DMS 273 treated with DMSO at 0.1 percent for 48 hours (cell line): ENCODE data around the gene ITPR1.
"Not testable (repeated sequence)": the region's sequence is repeated elsewhere in the genome, so short reads cannot be mapped to it uniquely, and the experiment has no call there.

ENCODE experiments used
- DNase-seq: peaks from one replicate; lab custom pipeline; 2025; lab: John Stamatoyannopoulos, UW

ITPR1 gene

DNA sequence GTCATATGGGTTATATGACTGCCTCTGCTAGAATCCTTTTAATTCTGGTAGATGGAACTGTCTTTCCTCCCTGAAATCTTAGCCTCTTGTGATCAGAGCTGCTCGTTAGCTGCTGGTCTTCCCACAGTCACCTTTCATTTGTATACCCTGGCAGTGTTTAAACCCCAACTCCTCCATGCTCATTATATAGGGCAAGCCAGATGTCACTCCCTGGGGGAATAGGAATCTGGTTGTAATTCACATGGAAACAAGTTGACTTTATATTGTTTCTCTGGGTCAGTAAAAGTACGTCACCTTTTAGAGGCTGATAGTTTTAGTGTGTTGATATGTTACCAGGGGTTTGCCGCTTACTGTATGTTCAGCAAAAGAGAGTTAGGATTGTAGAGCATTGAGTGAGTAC is 103.5 kb downstream of the ITPR1 start:
- DNase-seq, result no peak

DNA sequence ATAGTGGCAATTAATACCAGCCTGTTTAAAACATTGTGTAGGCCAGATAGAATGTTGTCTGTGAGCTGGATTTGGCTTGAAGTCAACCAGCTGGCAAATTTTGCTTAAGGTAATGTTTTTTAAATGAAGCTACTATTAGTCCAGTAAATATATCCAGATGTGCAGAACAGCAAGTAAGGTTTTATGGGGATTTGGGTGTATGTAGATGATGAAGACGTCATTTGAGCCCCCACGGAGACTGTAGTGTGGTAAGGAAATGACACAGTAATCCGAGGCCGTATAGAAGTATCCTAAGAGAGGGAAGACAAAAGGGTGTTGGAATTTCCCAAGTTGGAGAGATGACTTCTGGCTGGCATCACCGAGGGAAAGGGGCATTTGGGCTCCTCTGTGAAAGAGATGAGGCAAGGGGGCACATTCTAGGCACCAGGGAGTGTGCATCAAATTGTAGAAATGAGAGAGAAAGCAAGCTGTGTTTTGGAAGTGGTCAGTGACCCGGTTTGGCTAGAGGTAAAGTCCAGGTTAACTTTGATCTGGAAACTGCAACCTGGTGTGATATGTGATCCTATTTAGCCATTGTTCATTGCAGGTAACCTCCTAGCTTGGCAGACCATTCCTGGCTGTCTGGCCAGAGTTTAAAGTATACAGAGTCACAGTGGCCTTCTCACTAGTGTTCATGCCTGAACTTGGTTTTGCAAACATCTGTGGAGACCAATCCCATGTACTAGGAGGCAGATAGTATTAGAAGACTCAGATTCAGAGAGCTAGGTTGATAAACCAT is 104.2 kb downstream of the ITPR1 start:
- DNase-seq, result no peak

GRCh38 chr3:4598232-4598631 is 105.1 kb downstream of the ITPR1 start:
- DNase-seq, result not testable (repeated sequence)

DNA sequence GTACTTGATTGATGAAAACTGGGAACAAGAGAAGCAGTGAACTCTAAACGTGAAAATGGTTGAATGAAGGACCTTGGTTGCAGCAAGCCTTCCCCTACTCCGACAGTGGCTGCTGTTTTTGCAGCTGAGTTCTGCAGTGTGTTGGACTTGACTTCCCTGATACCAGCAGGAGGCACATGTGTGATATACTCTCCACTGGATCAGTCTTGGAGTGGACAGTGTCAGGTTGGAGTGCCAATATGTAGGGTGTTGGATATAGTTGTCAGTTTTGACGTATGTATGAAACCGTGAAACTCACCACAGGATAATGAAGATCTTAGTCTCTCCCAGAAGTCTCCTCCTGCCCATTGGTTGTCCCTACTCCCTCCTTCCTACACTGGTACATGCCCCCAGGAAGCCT is 106.5 kb downstream of the ITPR1 start:
- DNase-seq, result no peak

DNA sequence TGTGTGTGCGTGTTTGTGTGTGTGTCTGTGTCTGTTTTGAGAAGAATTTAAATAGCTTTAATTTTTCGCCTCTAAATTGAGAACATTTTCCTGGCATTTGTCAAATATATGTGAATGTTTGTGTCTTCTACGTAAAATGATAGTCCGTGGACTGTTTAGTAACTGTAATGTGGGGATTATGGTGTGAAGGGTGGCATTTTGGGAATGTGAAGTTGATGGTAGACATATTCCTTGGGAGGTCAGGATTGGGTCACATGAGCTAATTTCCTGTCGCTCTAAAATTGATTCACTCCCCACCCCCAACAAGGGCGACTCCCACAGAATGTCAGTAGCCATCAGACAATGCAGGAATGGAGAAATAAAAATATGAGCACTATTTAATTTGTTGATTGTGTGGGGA is 107.3 kb downstream of the ITPR1 start:
- no peak for DNase-seq

- no peak for DNase-seq
These were observed 108.7 kb downstream of the ITPR1 start for GRCh38 chr3:4601892-4602291.

DNA sequence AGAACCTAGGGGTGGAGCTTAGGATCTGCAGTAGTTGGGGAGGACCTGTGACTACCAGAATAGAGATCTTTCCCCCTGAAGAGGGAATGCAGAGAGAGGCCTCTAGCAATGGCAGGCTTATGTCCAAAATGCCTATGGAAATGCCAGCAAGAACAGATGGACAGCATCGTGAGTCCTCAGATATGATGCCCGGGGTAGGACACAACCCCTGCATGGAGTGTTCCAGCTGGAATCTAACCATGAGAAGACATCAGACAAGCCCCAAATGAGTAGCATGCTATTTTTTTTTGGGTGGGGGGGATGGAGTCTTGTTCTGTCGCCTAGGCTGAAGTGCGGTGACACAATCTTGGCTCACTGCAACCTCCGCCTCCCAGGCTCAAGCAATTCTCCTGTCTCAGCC is 111.5 kb downstream of the ITPR1 start:
- DNase-seq, result no peak

- no peak for DNase-seq
These were observed 113.8 kb downstream of the ITPR1 start for GRCh38 chr3:4606911-4607310.

DNA sequence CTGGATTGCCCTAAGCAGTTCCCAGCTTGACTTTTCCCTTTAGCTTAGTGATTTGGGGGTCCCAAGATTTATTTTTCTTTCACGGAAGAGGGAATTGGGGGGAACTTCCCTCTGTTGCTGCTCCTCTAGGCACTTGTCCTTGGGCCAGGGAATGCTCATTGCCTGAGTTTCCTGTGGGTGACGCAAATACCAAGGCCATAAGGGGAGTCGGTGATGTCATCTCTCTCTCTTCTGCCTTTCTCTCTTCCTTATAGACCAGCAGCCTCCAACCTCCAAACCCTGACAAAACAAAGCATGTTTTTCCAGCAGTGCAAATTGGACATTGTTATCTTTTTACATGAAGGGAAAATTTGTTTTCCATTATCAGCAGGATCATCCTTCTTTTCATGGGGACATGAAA is 120.2 kb downstream of the ITPR1 start:
- DNase-seq, result no peak

GRCh38 chr3:4614070-4614469 is 120.9 kb downstream of the ITPR1 start:
- DNase-seq, result no peak

GRCh38 chr3:4614927-4615326 is 121.8 kb downstream of the ITPR1 start:
- no peak for DNase-seq

- DNase-seq, result no peak
These were observed 122.6 kb downstream of the ITPR1 start for GRCh38 chr3:4615750-4616149.

- no peak for DNase-seq
These were observed 130.4 kb downstream of the ITPR1 start for GRCh38 chr3:4623421-4623999.

DNA sequence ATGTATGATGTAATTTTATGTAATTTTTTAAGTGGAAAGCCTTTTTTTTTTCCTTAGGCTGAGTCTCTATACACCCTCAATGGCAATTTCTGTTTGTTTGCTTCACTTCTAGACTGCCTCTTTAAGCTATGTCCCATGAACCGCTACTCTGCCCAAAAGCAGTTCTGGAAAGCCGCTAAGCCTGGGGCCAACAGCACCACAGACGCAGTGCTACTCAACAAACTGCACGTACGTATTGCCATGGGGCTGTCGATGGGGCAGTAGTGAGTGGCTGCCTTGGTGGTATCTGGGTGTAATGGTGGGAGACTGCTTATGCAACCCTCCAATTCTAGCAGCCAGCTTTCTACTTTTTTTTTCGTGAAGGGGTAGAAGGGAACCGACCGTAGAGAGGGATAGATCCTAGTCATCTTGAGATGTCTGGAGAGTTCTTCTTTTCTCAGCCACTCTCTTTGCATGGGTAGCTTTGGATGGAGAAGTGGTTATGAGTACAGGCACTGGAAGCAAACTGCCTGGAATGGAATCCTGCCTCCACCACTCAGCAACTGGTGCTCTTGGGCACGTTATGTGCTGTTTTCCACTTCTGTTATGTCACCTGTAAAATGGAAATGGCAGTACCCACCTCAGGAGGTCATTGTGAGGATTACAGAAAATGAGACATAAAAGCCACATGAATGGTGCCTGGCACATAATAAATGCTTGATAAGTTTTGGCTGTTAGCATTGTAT is 134.7 kb downstream of the ITPR1 start:
- no peak for DNase-seq

DNA sequence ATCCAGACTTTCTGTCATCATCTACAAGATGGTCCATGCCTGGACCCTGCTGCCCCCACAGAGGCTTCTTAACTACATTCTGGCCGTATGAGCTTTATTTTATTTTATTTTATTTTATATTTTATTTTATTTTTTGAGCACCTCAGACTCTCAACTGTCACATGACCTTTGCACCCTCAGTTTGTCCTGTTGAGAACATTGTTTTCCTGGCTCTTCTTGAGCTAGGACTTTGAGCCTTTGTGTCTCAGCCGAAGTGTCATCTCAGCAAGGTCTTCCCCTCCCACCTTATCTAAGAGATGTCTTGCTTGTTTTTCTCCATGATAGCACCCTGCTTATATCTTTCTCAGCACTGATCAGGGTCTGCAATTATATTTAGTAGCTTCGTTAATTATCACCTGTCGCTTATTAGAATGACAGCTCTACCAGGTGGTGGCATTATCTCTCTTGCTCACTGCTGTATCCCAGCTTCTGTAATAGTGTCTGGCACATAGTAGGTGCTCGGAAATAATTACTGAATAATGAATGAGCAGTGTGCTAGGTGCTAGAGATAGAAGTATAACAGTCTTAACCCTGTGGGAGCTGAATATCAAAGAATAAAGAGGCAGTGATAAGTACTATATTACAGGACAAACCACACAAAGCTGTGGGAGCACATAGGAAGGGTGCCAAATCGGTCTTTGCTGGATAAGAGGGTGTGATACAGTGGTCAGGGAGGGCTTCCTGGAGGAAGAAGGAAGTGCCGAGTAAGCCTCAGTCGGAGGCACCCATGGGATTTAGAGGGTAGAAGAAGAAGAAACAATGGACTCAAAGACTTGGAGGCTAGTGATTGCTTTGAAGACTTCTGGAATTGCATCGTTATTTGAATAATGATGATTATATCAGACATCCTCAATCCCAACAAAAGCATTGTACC is 136.2 kb downstream of the ITPR1 start:
- DNase-seq, result no peak

DNA sequence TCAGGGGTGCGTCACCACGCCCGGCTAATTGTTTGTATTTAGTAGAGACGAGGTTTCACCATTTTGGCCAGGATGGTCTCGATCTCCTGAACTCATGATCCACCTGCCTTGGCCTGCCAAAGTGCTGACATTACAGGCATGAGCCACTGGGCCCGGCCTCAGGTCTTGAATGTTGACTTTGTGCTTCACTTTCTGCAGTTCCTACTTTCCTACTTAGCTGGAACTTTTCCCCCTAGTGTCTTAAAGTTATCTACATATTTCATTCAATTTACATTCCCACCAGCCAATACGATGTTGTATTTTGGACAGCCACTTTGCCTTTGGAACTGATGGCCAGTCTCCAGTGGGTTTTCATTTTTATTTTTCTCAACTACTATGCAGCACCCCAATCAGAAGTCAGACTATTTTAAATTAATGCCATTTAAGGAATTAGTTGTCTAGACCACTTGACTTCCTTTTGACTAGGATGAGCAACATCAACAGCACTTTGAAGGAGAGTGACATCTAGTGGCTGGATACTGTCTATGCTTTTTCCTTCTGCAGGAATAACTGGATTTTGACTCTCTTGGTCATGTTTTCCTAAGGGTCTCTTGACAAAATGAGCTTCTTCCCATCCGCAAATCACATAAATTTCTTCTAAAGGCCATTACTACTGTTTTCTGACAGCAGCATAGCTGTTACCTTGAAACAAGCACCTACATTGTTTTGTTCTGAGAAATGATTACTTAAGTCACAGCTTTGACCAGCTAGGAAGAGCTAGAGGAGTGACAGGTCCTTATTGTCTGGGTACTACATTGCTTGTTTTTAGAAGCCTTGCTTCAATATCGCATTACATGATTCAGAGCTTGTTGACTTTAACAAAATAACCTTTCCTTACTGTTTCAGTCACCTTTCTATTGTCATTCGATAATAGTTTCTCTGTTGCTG is 140.2 kb downstream of the ITPR1 start:
- DNase-seq, result peak; percentile 23

DNA sequence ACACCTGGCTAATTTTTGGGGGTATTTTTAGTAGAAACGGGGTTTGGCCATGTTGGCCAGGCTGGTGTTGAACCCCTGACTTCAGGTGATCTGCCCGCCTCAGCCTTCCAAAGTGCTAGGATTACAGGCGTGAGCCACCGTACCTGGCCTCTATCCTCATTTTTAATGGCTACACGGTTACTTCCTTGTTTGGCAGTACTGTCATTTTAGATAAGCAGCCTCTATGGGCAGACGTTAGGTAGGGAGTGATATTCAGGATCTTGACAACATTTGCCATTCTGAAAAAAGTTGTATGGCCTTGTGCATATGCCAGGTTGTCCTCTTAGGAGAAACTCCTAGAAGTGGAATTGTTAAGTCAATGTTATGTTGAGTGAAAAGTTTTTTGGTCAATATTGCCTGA is 141.7 kb downstream of the ITPR1 start:
- DNase-seq, result no peak

DNA sequence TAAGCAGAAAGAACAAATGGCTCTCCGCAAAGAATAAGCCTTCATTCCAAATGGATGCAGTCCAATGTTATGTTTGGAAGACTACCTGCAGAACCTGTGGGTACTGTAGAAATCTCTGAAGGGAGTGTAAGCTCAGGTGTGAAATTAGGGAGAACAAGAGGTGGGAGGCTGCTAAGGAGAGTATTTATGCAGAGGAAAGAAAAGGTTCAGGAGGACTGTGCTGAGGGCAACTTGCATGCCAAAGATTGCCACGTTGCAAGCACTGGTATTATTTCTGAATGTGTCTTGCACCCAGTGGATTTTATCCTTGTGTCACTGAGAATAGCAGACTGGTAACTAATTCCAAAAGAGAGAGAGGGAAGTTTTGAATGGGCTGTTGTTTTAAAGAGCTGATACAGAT is 144.1 kb downstream of the ITPR1 start:
- DNase-seq, result no peak

DNA sequence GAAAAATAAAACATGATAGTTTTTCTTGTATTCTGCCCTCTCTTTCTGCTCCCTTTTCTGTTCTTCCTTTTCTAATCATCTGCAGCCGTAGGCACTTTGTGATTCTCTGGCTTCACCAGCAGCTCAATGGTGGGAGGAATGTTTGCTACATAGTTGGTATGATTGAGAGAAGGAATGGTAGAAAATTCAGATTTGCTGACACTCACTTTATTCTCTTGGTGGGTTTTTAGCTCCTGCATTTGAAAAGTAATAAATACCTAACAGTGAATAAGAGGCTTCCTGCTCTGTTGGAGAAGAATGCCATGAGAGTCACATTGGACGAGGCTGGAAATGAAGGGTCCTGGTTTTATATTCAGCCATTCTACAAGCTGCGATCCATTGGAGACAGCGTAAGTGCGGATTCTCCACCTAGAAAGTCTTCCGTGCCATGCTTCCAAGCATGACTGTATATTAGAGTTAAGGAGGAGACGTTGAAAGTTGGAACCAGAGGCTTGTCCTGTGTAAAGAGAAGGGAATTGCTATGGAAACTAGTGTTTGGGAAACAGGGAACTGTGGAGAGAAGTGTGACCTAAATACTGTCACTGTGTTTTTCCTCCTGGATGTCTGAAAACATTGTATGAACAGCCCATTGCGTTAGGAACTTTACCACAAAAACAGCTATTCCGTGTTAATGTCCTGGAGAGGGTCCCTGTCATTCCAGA is 148.9 kb downstream of the ITPR1 start:
- DNase-seq, result no peak

- no peak for DNase-seq
These were observed 149.5 kb downstream of the ITPR1 start for GRCh38 chr3:4642611-4643010.
